HL-60/S4 treated with phorbol 12-myristate 13-acetate at 8.2 ng/mL for 4 days and 3 days (cell line): ENCODE measurements around the gene ERG28.
"Not testable (repeated sequence)": the region's sequence is repeated elsewhere in the genome, so short reads cannot be mapped to it uniquely, and the experiment has no call there.

Experiments used
- in situ Hi-C: fragments of 300-500 bp; cut with MboI; formaldehyde crosslinking; loops from 2 replicates; pipeline ENCODE4 v1.15.0; 2022; ENCODE audit warnings: low sequenced_read_pairs

Gene ERG28

GRCh38 chr14:75660630-75661498, at the start of gene ERG28, which contains the start of gene TTLL5:
Gene ERG28, minus strand, starts transcription at chr14:75660876. Its CDS starts 3,374 bp downstream, at chr14:75657502.
Gene TTLL5, plus strand, starts transcription at chr14:75661246. Its CDS starts 1,904 bp downstream, at chr14:75663150.
- in situ Hi-C loops = no loop called here

- in situ Hi-C loops = loop anchor here (25.0 kb wide), 1 partner anchor 278 kb away; the partner anchor contains the start of genes IFT43 and TGFB3
Observed at GRCh38 chr14:75709207-75709812, 48.6 kb upstream of the ERG28 start.

GRCh38 chr14:75705014-75705413, 44.3 kb upstream of the ERG28 start:
- in situ Hi-C loops = loop anchor here (25.0 kb wide), 1 partner anchor 282 kb away; the partner anchor contains the start of genes IFT43 and TGFB3

- in situ Hi-C loops = loop anchor here (25.0 kb wide), 1 partner anchor 284 kb away; the partner anchor contains the start of genes IFT43 and TGFB3
Observed at GRCh38 chr14:75703467-75703866, 42.8 kb upstream of the ERG28 start.

- in situ Hi-C loops = loop anchor here (25.0 kb wide), 1 partner anchor 285 kb away; the partner anchor contains the start of genes IFT43 and TGFB3
Observed at GRCh38 chr14:75702616-75703261, 42.1 kb upstream of the ERG28 start.

- in situ Hi-C loops = loop anchor here (25.0 kb wide), 1 partner anchor 285 kb away; the partner anchor contains the start of genes IFT43 and TGFB3
Observed at GRCh38 chr14:75702122-75702521, 41.4 kb upstream of the ERG28 start.

GRCh38 chr14:75700295-75700694, 39.6 kb upstream of the ERG28 start:
- in situ Hi-C loops = loop anchor here (25.0 kb wide), 1 partner anchor 287 kb away; the partner anchor contains the start of genes IFT43 and TGFB3

GRCh38 chr14:75699331-75699730, 38.7 kb upstream of the ERG28 start:
- in situ Hi-C loops = no loop called here

- in situ Hi-C loops = no loop called here
Observed at GRCh38 chr14:75697918-75698317, 37.2 kb upstream of the ERG28 start.

GRCh38 chr14:75697386-75697785, 36.7 kb upstream of the ERG28 start:
- in situ Hi-C loops = no loop called here

- in situ Hi-C loops = not testable (repeated sequence)
Observed at GRCh38 chr14:75695025-75695424, 34.3 kb upstream of the ERG28 start.

GRCh38 chr14:75690010-75690409, 29.3 kb upstream of the ERG28 start:
- in situ Hi-C loops = no loop called here

- in situ Hi-C loops = no loop called here
Observed at GRCh38 chr14:75689012-75689411, 28.3 kb upstream of the ERG28 start.

- in situ Hi-C loops = no loop called here
Observed at GRCh38 chr14:75685910-75686309, 25.2 kb upstream of the ERG28 start.

- in situ Hi-C loops = no loop called here
Observed at GRCh38 chr14:75675265-75675960, 14.7 kb upstream of the ERG28 start.

GRCh38 chr14:75673345-75674035, 12.8 kb upstream of the ERG28 start:
- in situ Hi-C loops = no loop called here

- in situ Hi-C loops = no loop called here
Observed at GRCh38 chr14:75672605-75673192, 12.0 kb upstream of the ERG28 start.

- in situ Hi-C loops = no loop called here
Observed at GRCh38 chr14:75667099-75667765, 6.6 kb upstream of the ERG28 start.

GRCh38 chr14:75662966-75663365, 2.3 kb upstream of the ERG28 start:
- in situ Hi-C loops = no loop called here
